Tibial artery (tissue), 4 donors: Measurements from ENCODE around the gene ITPRID1.

Experiments
- DNase-seq, 2 donors: peaks; one replicate each; pipeline ENCODE4 v3.0.0-alpha.2; 2019
- H3K27ac ChIP-seq, 2 donors: fragments of 200-600 bp; sonication (generic) in 1 of 2; 1 replicate in 1 of 2; 2 replicates in 1 of 2; pipeline ENCODE4 v1.5.1; 2018 to 2019; ENCODE audit warnings: mild to moderate bottlenecking in 1 of 2
- H3K27me3 ChIP-seq, 2 donors: fragments of 200-600 bp; sonication (generic) in 1 of 2; one replicate each; pipeline versions ENCODE4 v1.5.1 to v1.6.0; 2016 to 2019
- H3K36me3 ChIP-seq, 3 donors: fragments of 200-600 bp; sonication (generic) in 2 of 3; one replicate each; pipeline ENCODE4 v1.5.1; 2016 to 2019; ENCODE audit warnings: mild to moderate bottlenecking in 2 of 3
- H3K4me1 ChIP-seq, 4 donors: fragments of 200-600 bp; sonication (generic) in 2 of 4; 1 replicate in 3 of 4; 2 replicates in 1 of 4; pipeline ENCODE4 v1.5.1; 2016 to 2019
- H3K4me3 ChIP-seq, 2 donors: fragments of 200-600 bp; sonication (generic) in 1 of 2; 1 replicate in 1 of 2; 2 replicates in 1 of 2; pipeline ENCODE4 v1.5.1; 2018 to 2019; ENCODE audit warnings: mild to moderate bottlenecking in 2 of 2
- H3K9me3 ChIP-seq, 3 donors: fragments of 200-600 bp; sonication (generic) in 1 of 3; one replicate each; pipeline ENCODE4 v1.5.1; 2016 to 2019
- CTCF ChIP-seq, 2 experiments: fragments of 200-600 bp in 1 of 2; fragments of 450-650 bp in 1 of 2; IDR thresholded peaks; one replicate each; pipeline ENCODE4 v1.5.1; 2017 to 2019; ENCODE audit warnings: antibody characterized with exemption in 2 of 2, mild to moderate bottlenecking in 1 of 2, moderate library complexity in 1 of 2
- intact Hi-C: fragments of 100-400 bp; cut with DNase I; formaldehyde crosslinking; loops from one replicate; pipeline ENCODE4 v1.15.0; 2023; ENCODE audit warnings: low total_unique reads

The ITPRID1 gene

GRCh38 chr7:31476073-31476745 lies 37.7 kb upstream of the ITPRID1 start:
- no peak for TF ChIP-seq CTCF (IDR thresholded peaks at IDR 0.05)
- Histone ChIP-seq H3K4me3 (no peak overlapping the region), H3K4me1 (no peaks in the 10 kb centered on the region), H3K36me3 (no peaks in the 10 kb centered on the region), H3K27ac (no peak overlapping the region), H3K27me3 (no peaks in the 10 kb centered on the region), H3K9me3 (no peaks in the 10 kb centered on the region)
- intact Hi-C loops, result no loop called here
- no peak for DNase-seq

- Histone ChIP-seq H3K36me3 (no peaks in the 10 kb centered on the region), H3K4me1 (no peaks in the 10 kb centered on the region), H3K4me3 (no peak overlapping the region), H3K9me3 (no peaks in the 10 kb centered on the region), H3K27ac (no peak overlapping the region), H3K27me3 (no peaks in the 10 kb centered on the region)
- intact Hi-C loops, result no loop called here
- no peak for DNase-seq
- no peak for TF ChIP-seq CTCF (IDR thresholded peaks at IDR 0.05)
These were observed 36.8 kb upstream of the ITPRID1 start for GRCh38 chr7:31476941-31477677.

- H3K27ac ChIP-seq, result no peak overlapping the region
- no peaks in the 10 kb centered on the region for H3K27me3 ChIP-seq
- intact Hi-C loops, result no loop called here
- H3K9me3 ChIP-seq, result no peaks in the 10 kb centered on the region
- no peak overlapping the region for H3K4me3 ChIP-seq
- no peak for TF ChIP-seq CTCF (IDR thresholded peaks at IDR 0.05)
- H3K36me3 ChIP-seq, result no peaks in the 10 kb centered on the region
- DNase-seq, result no peak
- H3K4me1 ChIP-seq, result no peaks in the 10 kb centered on the region
These were observed 35.9 kb upstream of the ITPRID1 start for GRCh38 chr7:31478018-31478417.

- TF ChIP-seq CTCF (IDR thresholded peaks at IDR 0.05), result no peak
- Histone ChIP-seq H3K27ac (no peak overlapping the region), H3K4me3 (no peak overlapping the region), H3K36me3 (no peaks in the 10 kb centered on the region), H3K27me3 (no peaks in the 10 kb centered on the region), H3K9me3 (no peaks in the 10 kb centered on the region), H3K4me1 (no peaks in the 10 kb centered on the region)
- no peak for DNase-seq
- intact Hi-C loops, result no loop called here
These were observed 35.2 kb upstream of the ITPRID1 start for GRCh38 chr7:31478721-31479120.

GRCh38 chr7:31487071-31487470 lies 26.8 kb upstream of the ITPRID1 start:
- H3K27me3 ChIP-seq, result peaks cover 0 to 8% of the 10 kb centered on the region in 2 donors
- TF ChIP-seq CTCF (IDR thresholded peaks at IDR 0.05), result no peak
- intact Hi-C loops, result no loop called here
- H3K4me3 ChIP-seq, result no peak overlapping the region
- DNase-seq, result no peak
- H3K27ac ChIP-seq, result no peak overlapping the region
- H3K9me3 ChIP-seq, result no peaks in the 10 kb centered on the region
- H3K4me1 ChIP-seq, result no peaks in the 10 kb centered on the region
- no peaks in the 10 kb centered on the region for H3K36me3 ChIP-seq
